ENCODE measurements around the gene ZBED5. TPM values are rescaled to one million over a fixed set of nuclear protein-coding genes. Genes with fewer than 3 reads are reported as not detected.

ZBED5 gene
- total and polyA plus RNA-seq, 4 donors = 5.4 to 10.7 (median 10.1) TPM

DNA sequence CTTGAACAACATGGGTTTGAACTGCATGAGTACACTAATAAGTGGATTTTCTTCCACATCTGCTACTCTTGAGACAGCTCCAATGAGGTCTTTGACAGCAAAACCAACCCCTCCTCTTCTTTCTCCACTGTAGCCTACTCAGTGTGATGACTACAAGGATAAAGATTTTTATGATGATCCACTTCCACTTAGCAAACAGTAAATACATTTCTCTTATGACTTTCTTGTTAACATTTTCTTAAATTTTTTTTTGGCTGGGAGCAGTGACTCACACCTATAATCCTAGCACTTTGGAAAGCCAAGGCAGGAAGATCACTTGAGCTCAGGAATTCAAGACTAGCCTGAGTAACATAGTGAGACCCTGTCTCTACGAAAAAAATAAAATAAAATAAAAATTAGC lies 39.3 kb downstream of the ZBED5 start:
- H3K4me1 ChIP-seq (ENCODE audit: control insufficient read depth in 4 of 4, insufficient read depth in 4 of 4, low read length in 3 of 4) = peaks cover 0 to 6% (median 0%) of the 10 kb centered on the region in 4 donors
- WGBS = 89% methylated on average over 1 of the region's 1 CpG
- H3K9me3 ChIP-seq (ENCODE audit: control insufficient read depth in 4 of 4, low read length in 3 of 4) = no peaks in the 10 kb centered on the region
- no peak for DNase-seq (ENCODE audit: low spot score)
- no peak for TF ChIP-seq JUND (IDR thresholded peaks at IDR 0.05)
- TF ChIP-seq FOXA1 (IDR thresholded peaks at IDR 0.05) = no peak
- TF ChIP-seq, protein P1, sequence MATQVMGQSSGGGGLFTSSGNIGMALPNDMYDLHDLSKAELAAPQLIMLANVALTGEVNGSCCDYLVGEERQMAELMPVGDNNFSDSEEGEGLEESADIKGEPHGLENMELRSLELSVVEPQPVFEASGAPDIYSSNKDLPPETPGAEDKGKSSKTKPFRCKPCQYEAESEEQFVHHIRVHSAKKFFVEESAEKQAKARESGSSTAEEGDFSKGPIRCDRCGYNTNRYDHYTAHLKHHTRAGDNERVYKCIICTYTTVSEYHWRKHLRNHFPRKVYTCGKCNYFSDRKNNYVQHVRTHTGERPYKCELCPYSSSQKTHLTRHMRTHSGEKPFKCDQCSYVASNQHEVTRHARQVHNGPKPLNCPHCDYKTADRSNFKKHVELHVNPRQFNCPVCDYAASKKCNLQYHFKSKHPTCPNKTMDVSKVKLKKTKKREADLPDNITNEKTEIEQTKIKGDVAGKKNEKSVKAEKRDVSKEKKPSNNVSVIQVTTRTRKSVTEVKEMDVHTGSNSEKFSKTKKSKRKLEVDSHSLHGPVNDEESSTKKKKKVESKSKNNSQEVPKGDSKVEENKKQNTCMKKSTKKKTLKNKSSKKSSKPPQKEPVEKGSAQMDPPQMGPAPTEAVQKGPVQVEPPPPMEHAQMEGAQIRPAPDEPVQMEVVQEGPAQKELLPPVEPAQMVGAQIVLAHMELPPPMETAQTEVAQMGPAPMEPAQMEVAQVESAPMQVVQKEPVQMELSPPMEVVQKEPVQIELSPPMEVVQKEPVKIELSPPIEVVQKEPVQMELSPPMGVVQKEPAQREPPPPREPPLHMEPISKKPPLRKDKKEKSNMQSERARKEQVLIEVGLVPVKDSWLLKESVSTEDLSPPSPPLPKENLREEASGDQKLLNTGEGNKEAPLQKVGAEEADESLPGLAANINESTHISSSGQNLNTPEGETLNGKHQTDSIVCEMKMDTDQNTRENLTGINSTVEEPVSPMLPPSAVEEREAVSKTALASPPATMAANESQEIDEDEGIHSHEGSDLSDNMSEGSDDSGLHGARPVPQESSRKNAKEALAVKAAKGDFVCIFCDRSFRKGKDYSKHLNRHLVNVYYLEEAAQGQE (IDR thresholded peaks at IDR 0.05) = no peak
- TF ChIP-seq, protein P2, sequence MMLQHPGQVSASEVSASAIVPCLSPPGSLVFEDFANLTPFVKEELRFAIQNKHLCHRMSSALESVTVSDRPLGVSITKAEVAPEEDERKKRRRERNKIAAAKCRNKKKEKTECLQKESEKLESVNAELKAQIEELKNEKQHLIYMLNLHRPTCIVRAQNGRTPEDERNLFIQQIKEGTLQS (IDR thresholded peaks at IDR 0.05) = no peak
- no peak for TF ChIP-seq FOXA2 (IDR thresholded peaks at IDR 0.05)
- no peak overlapping the region for H3K27ac ChIP-seq (ENCODE audit: low read depth in 1 of 2, low read length in 2 of 2)
- H3K27me3 ChIP-seq (ENCODE audit: control insufficient read depth in 4 of 4, insufficient read depth in 4 of 4, low read length in 3 of 4) = no peaks in the 10 kb centered on the region
- H3K36me3 ChIP-seq (ENCODE audit: control insufficient read depth in 4 of 4, insufficient read depth in 3 of 4, low read depth in 1 of 4, low read length in 3 of 4) = no peaks in the 10 kb centered on the region
- H3K9ac ChIP-seq (ENCODE audit: low read depth in 1 of 2, low read length in 2 of 2) = no peak overlapping the region
- no peak overlapping the region for H3K4me3 ChIP-seq (ENCODE audit: low read depth in 1 of 3, low read length in 3 of 3)

DNA sequence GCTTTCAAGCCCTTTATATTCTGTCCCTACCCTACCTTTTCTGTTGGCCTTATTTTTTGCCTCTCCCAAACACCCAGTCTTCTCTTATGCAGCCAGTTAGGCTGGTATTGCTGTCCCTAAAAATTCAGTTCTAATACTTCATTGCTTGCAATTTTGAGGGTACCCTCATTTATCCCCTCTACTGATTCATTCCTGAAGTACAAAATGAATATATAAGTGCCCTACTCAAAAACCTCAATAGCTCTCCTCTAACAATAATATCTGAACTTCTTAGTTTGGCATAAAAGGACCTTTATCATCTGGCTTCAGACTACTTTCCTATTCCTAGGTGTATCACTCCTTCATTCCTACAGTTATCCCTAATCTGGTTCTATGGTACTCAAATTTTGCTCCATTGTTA lies 43.9 kb downstream of the ZBED5 start:
- Histone ChIP-seq H3K36me3 (ENCODE audit: control insufficient read depth in 4 of 4, insufficient read depth in 3 of 4, low read depth in 1 of 4, low read length in 3 of 4) (no peaks in the 10 kb centered on the region), H3K4me3 (ENCODE audit: low read depth in 1 of 3, low read length in 3 of 3) (no peak overlapping the region), H3K27me3 (ENCODE audit: control insufficient read depth in 4 of 4, insufficient read depth in 4 of 4, low read length in 3 of 4) (no peaks in the 10 kb centered on the region), H3K4me1 (ENCODE audit: control insufficient read depth in 4 of 4, insufficient read depth in 4 of 4, low read length in 3 of 4) (peaks cover 0 to 12% (median 2%) of the 10 kb centered on the region in 4 donors), H3K27ac (ENCODE audit: low read depth in 1 of 2, low read length in 2 of 2) (no peak overlapping the region), H3K9me3 (ENCODE audit: control insufficient read depth in 4 of 4, low read length in 3 of 4) (no peaks in the 10 kb centered on the region), H3K9ac (ENCODE audit: low read depth in 1 of 2, low read length in 2 of 2) (no peak overlapping the region)
- TF ChIP-seq RAD21 (IDR thresholded peaks at IDR 0.05) (no peak), FOXA2 (IDR thresholded peaks at IDR 0.05) (no peak), GABPA (IDR thresholded peaks at IDR 0.05 in 1 of 2, conservative IDR thresholded peaks at IDR 0.05 in 1 of 2) (no peak), HNF4A (conservative IDR thresholded peaks at IDR 0.05) (no peak), EGR1 (IDR thresholded peaks at IDR 0.05; ENCODE audit: low read depth in 2 of 2) (no peak), SP1 (IDR thresholded peaks at IDR 0.05) (no peak), HNF4G (IDR thresholded peaks at IDR 0.05) (no peak), NR2F2 (IDR thresholded peaks at IDR 0.05) (no peak), RXRA (IDR thresholded peaks at IDR 0.05) (no peak), YY1 (IDR thresholded peaks at IDR 0.05) (no peak), FOXA1 (IDR thresholded peaks at IDR 0.05) (no peak)
- TF ChIP-seq, protein P3, sequence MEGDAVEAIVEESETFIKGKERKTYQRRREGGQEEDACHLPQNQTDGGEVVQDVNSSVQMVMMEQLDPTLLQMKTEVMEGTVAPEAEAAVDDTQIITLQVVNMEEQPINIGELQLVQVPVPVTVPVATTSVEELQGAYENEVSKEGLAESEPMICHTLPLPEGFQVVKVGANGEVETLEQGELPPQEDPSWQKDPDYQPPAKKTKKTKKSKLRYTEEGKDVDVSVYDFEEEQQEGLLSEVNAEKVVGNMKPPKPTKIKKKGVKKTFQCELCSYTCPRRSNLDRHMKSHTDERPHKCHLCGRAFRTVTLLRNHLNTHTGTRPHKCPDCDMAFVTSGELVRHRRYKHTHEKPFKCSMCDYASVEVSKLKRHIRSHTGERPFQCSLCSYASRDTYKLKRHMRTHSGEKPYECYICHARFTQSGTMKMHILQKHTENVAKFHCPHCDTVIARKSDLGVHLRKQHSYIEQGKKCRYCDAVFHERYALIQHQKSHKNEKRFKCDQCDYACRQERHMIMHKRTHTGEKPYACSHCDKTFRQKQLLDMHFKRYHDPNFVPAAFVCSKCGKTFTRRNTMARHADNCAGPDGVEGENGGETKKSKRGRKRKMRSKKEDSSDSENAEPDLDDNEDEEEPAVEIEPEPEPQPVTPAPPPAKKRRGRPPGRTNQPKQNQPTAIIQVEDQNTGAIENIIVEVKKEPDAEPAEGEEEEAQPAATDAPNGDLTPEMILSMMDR (IDR thresholded peaks at IDR 0.05; ENCODE audit: low read depth, low read length, missing input control) = no peak
- TF ChIP-seq, protein P4, sequence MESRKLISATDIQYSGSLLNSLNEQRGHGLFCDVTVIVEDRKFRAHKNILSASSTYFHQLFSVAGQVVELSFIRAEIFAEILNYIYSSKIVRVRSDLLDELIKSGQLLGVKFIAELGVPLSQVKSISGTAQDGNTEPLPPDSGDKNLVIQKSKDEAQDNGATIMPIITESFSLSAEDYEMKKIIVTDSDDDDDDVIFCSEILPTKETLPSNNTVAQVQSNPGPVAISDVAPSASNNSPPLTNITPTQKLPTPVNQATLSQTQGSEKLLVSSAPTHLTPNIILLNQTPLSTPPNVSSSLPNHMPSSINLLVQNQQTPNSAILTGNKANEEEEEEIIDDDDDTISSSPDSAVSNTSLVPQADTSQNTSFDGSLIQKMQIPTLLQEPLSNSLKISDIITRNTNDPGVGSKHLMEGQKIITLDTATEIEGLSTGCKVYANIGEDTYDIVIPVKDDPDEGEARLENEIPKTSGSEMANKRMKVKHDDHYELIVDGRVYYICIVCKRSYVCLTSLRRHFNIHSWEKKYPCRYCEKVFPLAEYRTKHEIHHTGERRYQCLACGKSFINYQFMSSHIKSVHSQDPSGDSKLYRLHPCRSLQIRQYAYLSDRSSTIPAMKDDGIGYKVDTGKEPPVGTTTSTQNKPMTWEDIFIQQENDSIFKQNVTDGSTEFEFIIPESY (IDR thresholded peaks at IDR 0.05) = no peak
- TF ChIP-seq, protein P5, sequence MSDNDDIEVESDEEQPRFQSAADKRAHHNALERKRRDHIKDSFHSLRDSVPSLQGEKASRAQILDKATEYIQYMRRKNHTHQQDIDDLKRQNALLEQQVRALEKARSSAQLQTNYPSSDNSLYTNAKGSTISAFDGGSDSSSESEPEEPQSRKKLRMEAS (IDR thresholded peaks at IDR 0.05) = no peak
- no peak for DNase-seq (ENCODE audit: low spot score)
